Body of pancreas (tissue), 4 donors: ENCODE data around the gene KCNH1.

ENCODE experiments used
- CTCF ChIP-seq, 7 experiments: fragments of 450-650 bp in 4 of 7; fragments of 200-600 bp in 3 of 7; sonication (generic) in 3 of 7; IDR thresholded peaks; one replicate each; pipeline ENCODE4 v1.5.1; 2016 to 2019; ENCODE audit warnings: antibody characterized with exemption in 7 of 7
- POLR2A ChIP-seq, 3 donors: fragments of 450-650 bp; IDR thresholded peaks; one replicate each; pipeline ENCODE4 v1.6.1; 2016; ENCODE audit warnings: antibody characterized with exemption in 3 of 3, mild to moderate bottlenecking in 2 of 3

DNA sequence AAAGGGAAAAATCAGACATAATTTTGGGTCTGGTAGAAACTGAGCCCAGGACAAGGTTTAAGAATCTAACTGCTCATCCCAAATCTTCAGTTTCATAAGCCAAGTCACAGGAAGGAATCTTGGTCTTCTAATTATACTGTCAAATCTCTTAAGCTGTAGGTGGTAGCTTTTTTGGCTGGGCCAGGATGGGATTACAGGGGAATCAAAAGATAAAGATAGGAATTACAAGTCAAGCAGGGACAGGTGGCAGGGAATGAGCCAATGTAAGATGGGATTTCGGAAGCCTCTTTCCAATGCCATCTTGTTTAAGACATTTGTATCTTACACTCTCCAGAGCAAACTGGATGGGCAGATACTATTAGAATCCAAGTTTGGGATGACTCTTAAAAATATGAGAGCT is 383.5 kb downstream of the KCNH1 start:
- no peak for TF ChIP-seq CTCF (IDR thresholded peaks at IDR 0.05)
- no peak for TF ChIP-seq POLR2A (IDR thresholded peaks at IDR 0.05)
